Hepatocyte (in vitro differentiated cells): ENCODE results near the gene ZNF358. TPM values are rescaled to one million over a fixed set of nuclear protein-coding genes. Genes with fewer than 3 reads are reported as not detected.

Experiments used
- DNase-seq: peaks from one replicate; pipeline ENCODE4 v3.0.0-alpha.2; 2016; ENCODE audit warnings: low spot score
- H2AFZ ChIP-seq: fragments of 200-600 bp; sonication (generic); 2 replicates; pipeline ENCODE4 v1.6.0; 2016; ENCODE audit warnings: antibody characterized with exemption, mild to moderate bottlenecking
- H3K27ac ChIP-seq: fragments of 200-600 bp; sonication (generic); 2 replicates; pipeline ENCODE4 v1.5.1; 2016; ENCODE audit warnings: mild to moderate bottlenecking
- H3K27me3 ChIP-seq: fragments of 200-600 bp; sonication (generic); 2 replicates; pipeline ENCODE4 v1.6.1; 2016
- H3K36me3 ChIP-seq: fragments of 200-600 bp; sonication (generic); replicated peaks from 2 replicates; pipeline ENCODE4 v1.5.1; 2016; ENCODE audit warnings: low read depth; ENCODE audit not compliant: insufficient read depth
- H3K4me1 ChIP-seq: fragments of 200-600 bp; sonication (generic); 2 replicates; pipeline ENCODE4 v1.5.1; 2016; ENCODE audit warnings: mild to moderate bottlenecking, moderate library complexity; ENCODE audit not compliant: insufficient read depth
- H3K4me2 ChIP-seq: fragments of 200-600 bp; sonication (generic); 2 replicates; pipeline ENCODE4 v1.6.0; 2016
- H3K4me3 ChIP-seq: fragments of 200-600 bp; sonication (generic); 2 replicates; pipeline ENCODE4 v1.5.1; 2016; ENCODE audit warnings: mild to moderate bottlenecking
- H3K79me2 ChIP-seq: fragments of 200-600 bp; sonication (generic); 2 replicates; pipeline ENCODE4 v1.6.0; 2017; ENCODE audit warnings: mild to moderate bottlenecking
- H3K9me2 ChIP-seq: fragments of 200-600 bp; sonication (generic); replicated peaks from 2 replicates; pipeline ENCODE4 v1.6.0; 2017; ENCODE audit warnings: mild to moderate bottlenecking; ENCODE audit not compliant: insufficient read depth
- H3K9me3 ChIP-seq: fragments of 200-600 bp; sonication (generic); 2 replicates; pipeline ENCODE4 v1.5.1; 2016; ENCODE audit warnings: low read depth, mild to moderate bottlenecking
- H4K20me1 ChIP-seq: fragments of 200-600 bp; sonication (generic); 2 replicates; pipeline ENCODE4 v1.6.0; 2016; ENCODE audit warnings: mild to moderate bottlenecking; ENCODE audit not compliant: insufficient read depth, poor library complexity, severe bottlenecking
- CTCF ChIP-seq: fragments of 200-600 bp; sonication (generic); IDR thresholded peaks from 2 replicates; pipeline ENCODE4 v1.5.1; 2016; ENCODE audit warnings: antibody characterized with exemption, mild to moderate bottlenecking; ENCODE audit not compliant: poor library complexity
- EZH2 ChIP-seq: fragments of 200-600 bp; sonication (generic); IDR thresholded peaks from 2 replicates; pipeline ENCODE4 v1.6.1; 2016; ENCODE audit warnings: antibody characterized with exemption, mild to moderate bottlenecking, borderline replicate concordance
- EZH2phosphoT487 ChIP-seq: fragments of 200-600 bp; sonication (generic); IDR thresholded peaks from one replicate; pipeline ENCODE4 v1.6.1; 2018; ENCODE audit warnings: antibody characterized with exemption, mild to moderate bottlenecking, low read depth, moderate library complexity; ENCODE audit not compliant: unreplicated experiment, severe bottlenecking
- WGBS: methylation state at CpG from one replicate; pipeline ENCODE4 v1.1.6; 2016; ENCODE audit warnings: low lambda C conversion rate; ENCODE audit errors: missing lambda C conversion rate; 5-methylcytosine and 5-hydroxymethylcytosine counted together
- polyA plus RNA-seq: library from polyadenylated mRNA; unstranded; fragments of >200 nt; fragmentation: Nextera tagmentation; extraction: Ambion mirVana; gene quantifications from 2 replicates; pipeline ENCODE4 v1.2.1, GENCODE V29; 2016
- total RNA-seq: library from RNA; depleted of rRNA; stranded (reverse); fragments of >200 nt; gene quantifications from 2 replicates; pipeline ENCODE4 v1.2.3, GENCODE V29; 2014

ZNF358 gene
- total and polyA plus RNA-seq, 2 experiments from 2014 or later, result 37.8 to 39.9 TPM

- TF ChIP-seq EZH2phosphoT487 (no peak), EZH2 (no peak), CTCF (no peak)
- H3K27ac ChIP-seq, result no peak overlapping the region
- H3K4me3 ChIP-seq, result no peak overlapping the region
- H3K27me3 ChIP-seq, result no peaks in the 10 kb centered on the region
- no peaks in the 10 kb centered on the region for H4K20me1 ChIP-seq
- no peaks in the 10 kb centered on the region for H3K4me1 ChIP-seq
- H3K9me3 ChIP-seq, result no peaks in the 10 kb centered on the region
- no peak for DNase-seq
- H3K4me2 ChIP-seq, result no peak overlapping the region
- 93% methylated on average over 2 of the region's 2 CpGs for WGBS
- H2AFZ ChIP-seq, result no peak overlapping the region
- H3K9me2 ChIP-seq, result no peaks in the 10 kb centered on the region
- H3K79me2 ChIP-seq, result no peaks in the 10 kb centered on the region
- no peaks in the 10 kb centered on the region for H3K36me3 ChIP-seq
Measured at GRCh38 chr19:7552781-7553180, 36.9 kb downstream of the ZNF358 start.

GRCh38 chr19:7554565-7554964, 38.7 kb downstream of the ZNF358 start:
- no peak for TF ChIP-seq EZH2phosphoT487
- no peak for TF ChIP-seq EZH2
- TF ChIP-seq CTCF, result no peak
- H3K27ac ChIP-seq, result no peak overlapping the region
- 93% methylated on average over 19 of the region's 28 CpGs for WGBS
- no peaks in the 10 kb centered on the region for H3K36me3 ChIP-seq
- no peak overlapping the region for H2AFZ ChIP-seq
- H3K4me3 ChIP-seq, result no peak overlapping the region
- H3K79me2 ChIP-seq, result no peaks in the 10 kb centered on the region
- no peaks in the 10 kb centered on the region for H3K27me3 ChIP-seq
- H3K9me2 ChIP-seq, result no peaks in the 10 kb centered on the region
- H3K4me1 ChIP-seq, result no peaks in the 10 kb centered on the region
- no peak for DNase-seq
- no peak overlapping the region for H3K4me2 ChIP-seq
- no peaks in the 10 kb centered on the region for H3K9me3 ChIP-seq
- H4K20me1 ChIP-seq, result no peaks in the 10 kb centered on the region

GRCh38 chr19:7554990-7555864, 39.3 kb downstream of the ZNF358 start:
- Histone ChIP-seq H3K9me2 (no peaks in the 10 kb centered on the region), H3K27me3 (no peaks in the 10 kb centered on the region), H3K27ac (no peak overlapping the region), H3K9me3 (no peaks in the 10 kb centered on the region), H3K4me1 (no peaks in the 10 kb centered on the region), H2AFZ (no peak overlapping the region), H3K4me3 (no peak overlapping the region), H4K20me1 (no peaks in the 10 kb centered on the region), H3K36me3 (no peaks in the 10 kb centered on the region), H3K4me2 (no peak overlapping the region), H3K79me2 (no peaks in the 10 kb centered on the region)
- no peak for TF ChIP-seq EZH2phosphoT487
- TF ChIP-seq EZH2, result no peak
- TF ChIP-seq CTCF, result no peak
- no peak for DNase-seq
- 97% methylated on average over 41 of the region's 62 CpGs for WGBS
